B cell (primary cell): ENCODE results near the gene TM7SF3.

Experiments
- EZH2 ChIP-seq: IDR thresholded peaks from 2 replicates; pipeline ENCODE4 v1.6.1; 2012; ENCODE audit warnings: borderline replicate concordance, low read depth, mild to moderate bottlenecking, moderate library complexity, low read length; ENCODE audit not compliant: insufficient read depth, poor library complexity, severe bottlenecking
- TF ChIP-seq, protein P1 (sequence below): fragments of 200-600 bp; IDR thresholded peaks from one replicate; pipeline ENCODE4 v1.8.0; 2022; ENCODE audit warnings: antibody characterized with exemption, mild to moderate bottlenecking

DNA sequence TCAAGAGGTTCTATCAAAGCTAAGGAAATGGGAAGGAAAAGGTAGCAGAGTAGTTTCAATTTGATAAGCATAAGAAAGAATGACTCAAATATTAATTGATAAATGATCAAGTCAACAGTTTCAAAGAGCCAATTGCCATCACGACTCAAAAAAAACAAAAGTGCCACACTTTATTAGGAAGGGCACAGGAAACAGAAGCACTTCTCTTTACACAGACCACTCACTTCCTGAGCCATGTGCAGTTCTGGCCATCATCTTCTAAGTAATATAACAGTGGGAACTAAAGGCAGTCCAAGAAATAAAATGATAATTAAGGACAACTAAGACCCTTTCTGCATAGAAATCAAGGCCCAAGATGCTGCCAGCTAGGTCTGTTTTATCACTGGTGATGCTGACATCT lies 13.2 kb downstream of the TM7SF3 start:
- TF ChIP-seq, protein P1, sequence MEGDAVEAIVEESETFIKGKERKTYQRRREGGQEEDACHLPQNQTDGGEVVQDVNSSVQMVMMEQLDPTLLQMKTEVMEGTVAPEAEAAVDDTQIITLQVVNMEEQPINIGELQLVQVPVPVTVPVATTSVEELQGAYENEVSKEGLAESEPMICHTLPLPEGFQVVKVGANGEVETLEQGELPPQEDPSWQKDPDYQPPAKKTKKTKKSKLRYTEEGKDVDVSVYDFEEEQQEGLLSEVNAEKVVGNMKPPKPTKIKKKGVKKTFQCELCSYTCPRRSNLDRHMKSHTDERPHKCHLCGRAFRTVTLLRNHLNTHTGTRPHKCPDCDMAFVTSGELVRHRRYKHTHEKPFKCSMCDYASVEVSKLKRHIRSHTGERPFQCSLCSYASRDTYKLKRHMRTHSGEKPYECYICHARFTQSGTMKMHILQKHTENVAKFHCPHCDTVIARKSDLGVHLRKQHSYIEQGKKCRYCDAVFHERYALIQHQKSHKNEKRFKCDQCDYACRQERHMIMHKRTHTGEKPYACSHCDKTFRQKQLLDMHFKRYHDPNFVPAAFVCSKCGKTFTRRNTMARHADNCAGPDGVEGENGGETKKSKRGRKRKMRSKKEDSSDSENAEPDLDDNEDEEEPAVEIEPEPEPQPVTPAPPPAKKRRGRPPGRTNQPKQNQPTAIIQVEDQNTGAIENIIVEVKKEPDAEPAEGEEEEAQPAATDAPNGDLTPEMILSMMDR, result no peak
- no peak for TF ChIP-seq EZH2
